Heart right ventricle (tissue), 16 donors: ENCODE results near the gene XRCC6. TPM values are rescaled to one million over a fixed set of nuclear protein-coding genes. Genes with fewer than 3 reads are reported as not detected.
"Not testable (repeated sequence)": the region's sequence is repeated elsewhere in the genome, so short reads cannot be mapped to it uniquely, and the experiment has no call there.

Experiments
- ATAC-seq, 8 donors: fragments of 200-7000 bp; cut with Tn5 transposase; one replicate each; pipeline ENCODE4 v1.9.1; 2020; ENCODE audit warnings: mild to moderate bottlenecking in 8 of 8, moderate library complexity in 8 of 8, moderate number of reproducible peaks in 1 of 8
- DNase-seq, 2 donors: peaks; one replicate each; pipeline ENCODE4 v3.0.0-alpha.2; 2020
- H3K27ac ChIP-seq, 10 donors: fragments of 200-600 bp; sonication (generic) in 2 of 10; one replicate each; pipeline versions ENCODE4 v1.5.0 to v1.8.0; 2020 to 2022; ENCODE audit warnings: mild to moderate bottlenecking in 3 of 10
- H3K27me3 ChIP-seq, 7 donors: fragments of 200-600 bp; one replicate each; pipeline ENCODE4 v1.8.0; 2021 to 2022; ENCODE audit warnings: mild to moderate bottlenecking in 2 of 7
- H3K36me3 ChIP-seq, 9 donors: fragments of 200-600 bp; sonication (generic) in 1 of 9; one replicate each; pipeline versions ENCODE4 v1.5.0 to v1.8.0; 2020 to 2022; ENCODE audit warnings: mild to moderate bottlenecking in 2 of 9
- H3K4me1 ChIP-seq, 9 donors: fragments of 200-600 bp; sonication (generic) in 1 of 9; one replicate each; pipeline versions ENCODE4 v1.5.0 to v1.8.0; 2020 to 2022; ENCODE audit warnings: mild to moderate bottlenecking in 4 of 9
- H3K4me3 ChIP-seq, 10 donors: fragments of 200-600 bp; sonication (generic) in 2 of 10; one replicate each; pipeline versions ENCODE4 v1.5.0 to v1.8.0; 2020 to 2022; ENCODE audit warnings: mild to moderate bottlenecking in 7 of 10, moderate library complexity in 2 of 10
- H3K9me3 ChIP-seq, 11 donors: fragments of 200-600 bp in 10 of 11; sonication (generic) in 2 of 11; one replicate each; pipeline versions ENCODE4 v1.5.0 to v1.8.0; 2013 to 2022; ENCODE audit warnings: mild to moderate bottlenecking in 2 of 11, control low read depth in 1 of 11, moderate library complexity in 1 of 11
- CTCF ChIP-seq, 9 donors: fragments of 200-600 bp; sonication (generic) in 2 of 9; IDR thresholded peaks; one replicate each; pipeline versions ENCODE4 v1.5.0 to v1.8.0; 2021 to 2022; ENCODE audit warnings: antibody characterized with exemption in 9 of 9, mild to moderate bottlenecking in 5 of 9, moderate library complexity in 1 of 9
- WGBS, 2 donors: extraction: QIAGEN DNeasy Blood & Tissue Kit; methylation state at CpG; one replicate each; pipeline ENCODE4 v1.1.7; 2013; ENCODE audit warnings: inconsistent platforms in 1 of 2; 5-methylcytosine and 5-hydroxymethylcytosine counted together
- intact Hi-C, 10 donors: fragments of 100-400 bp; cut with DNase I; formaldehyde crosslinking; loops; one replicate each; pipeline versions ENCODE4 v1.11.1 to v1.14.2; 2022
- polyA plus RNA-seq, 2 donors: library from polyadenylated mRNA; stranded (reverse); fragments of 200-250 nt; gene quantifications; one replicate each; pipeline ENCODE4 v1.2.3, GENCODE V29; 2013
- total RNA-seq, 10 donors: library from RNA; stranded (reverse); fragmentation: NEBNext Ultra II Directional in 3 of 10; extraction: Animal tissue kit (Norgen Biotek cat#: 25700) in 3 of 10; gene quantifications; one replicate each; pipeline versions ENCODE4 v1.2.1 to v1.2.4, GENCODE V29; 2021 to 2023
- donor health status: Arrhythmogenic right ventricular cardiomyopathy.
- donor health status: ischemic (EF 13 %, LVEDD 7.1; RV severe dilation, severe dysfunction).
- donor health status: healthy with polysubstance abuse.
- donor health status: DM: no; HTN: yes; CAD: no.
- donor health status: DM: no; HTN: no; CAD: no.
- donor health status: ischemic (EF 25% LVEDD 6.9; RV normal size, moderate dysfunction).
- donor health status: ischemic (EF 25% LVEDD 5.7; RV mildly dilated, moderate dysfunction).
- donor health status: healthy.
- donor health status: DM: yes; HTN: yes; CAD: no.
- donor health status: Ischemic cardiomyopathy.
- donor health status: ischemic (EF 35%, LVEDD 5.7; RV mildly dilated, moderate dysfunction).
- donor health status: nonischemic (EF 11% LVEDD 7.7; RV severe dilation, severe dysfunction).
- donor health status: DM: yes; HTN: yes; CAD: no.
- donor health status: PGD.
- donor health status: ischemic (EF 29% LVEDD 5.4; RV normal size, mild dysfunction).
- donor health status: nonischemic (EF 23%, LVEDD 6.1; RV moderate dilation, normal function).

The XRCC6 gene
- total and polyA plus RNA-seq, 12 donors = 103 to 192 (median 181) TPM

GRCh38 chr22:41664490-41664889 is 43.4 kb downstream of the XRCC6 start:
- no peak for ATAC-seq
- Histone ChIP-seq H3K4me3 (no peak overlapping the region), H3K9me3 (no peaks in the 10 kb centered on the region), H3K27ac (no peak overlapping the region), H3K4me1 (peaks cover 0 to 39% (median 15%) of the 10 kb centered on the region in 9 donors), H3K27me3 (no peaks in the 10 kb centered on the region), H3K36me3 (peaks cover 0 to 62% (median 45%) of the 10 kb centered on the region in 9 donors)
- intact Hi-C loops = no loop called here
- no peak for TF ChIP-seq CTCF (IDR thresholded peaks at IDR 0.05)
- DNase-seq = no peak

DNA sequence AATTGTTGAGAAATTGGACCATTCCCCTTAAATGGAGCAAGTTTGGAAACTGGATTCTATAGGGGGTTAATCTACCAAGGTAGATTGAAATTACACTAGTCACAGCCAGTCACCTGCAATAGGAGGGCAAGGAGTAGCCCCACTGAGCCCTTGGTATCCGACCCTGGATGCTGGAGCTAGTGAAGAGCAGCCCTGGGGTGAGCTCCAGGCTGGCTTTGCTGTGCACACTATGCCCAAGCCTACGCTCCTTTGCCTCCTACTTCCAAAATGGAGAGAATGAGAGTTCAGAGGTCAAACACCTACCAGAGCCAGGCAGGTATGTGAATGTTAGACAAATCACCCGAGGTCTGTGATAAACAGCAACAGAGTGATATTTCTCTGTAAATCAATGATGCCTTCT is 43.9 kb downstream of the XRCC6 start:
- H3K27ac ChIP-seq = peak overlapping the region in 1 of 10 donors; percentile 14
- intact Hi-C loops = no loop called here
- WGBS, 2 donors = 89 to 92% methylated on average over 3 of the region's 3 CpGs

GRCh38 chr22:41668971-41669911 is 48.1 kb downstream of the XRCC6 start:
- Histone ChIP-seq H3K27ac (no peak overlapping the region), H3K36me3 (peaks cover 0 to 35% (median 8%) of the 10 kb centered on the region in 9 donors), H3K4me1 (peaks cover 0 to 24% (median 5%) of the 10 kb centered on the region in 9 donors), H3K27me3 (no peaks in the 10 kb centered on the region), H3K9me3 (no peaks in the 10 kb centered on the region), H3K4me3 (no peak overlapping the region)
- WGBS, 2 donors = 79 to 84% methylated on average over 21 of the region's 21 CpGs
- no peak for ATAC-seq
- intact Hi-C loops = no loop called here
- TF ChIP-seq CTCF (IDR thresholded peaks at IDR 0.05) = no peak
- DNase-seq = no peak

More for the DNA sequence above, 43.9 kb downstream of the XRCC6 start:
- no peaks in the 10 kb centered on the region for H3K9me3 ChIP-seq
- no peak for ATAC-seq
- H3K36me3 ChIP-seq = peaks cover 0 to 57% (median 40%) of the 10 kb centered on the region in 9 donors
- peaks cover 0 to 34% (median 12%) of the 10 kb centered on the region in 9 donors for H3K4me1 ChIP-seq
- no peak for TF ChIP-seq CTCF (IDR thresholded peaks at IDR 0.05)
- no peak for DNase-seq
- H3K27me3 ChIP-seq = no peaks in the 10 kb centered on the region
- H3K4me3 ChIP-seq = no peak overlapping the region

DNA sequence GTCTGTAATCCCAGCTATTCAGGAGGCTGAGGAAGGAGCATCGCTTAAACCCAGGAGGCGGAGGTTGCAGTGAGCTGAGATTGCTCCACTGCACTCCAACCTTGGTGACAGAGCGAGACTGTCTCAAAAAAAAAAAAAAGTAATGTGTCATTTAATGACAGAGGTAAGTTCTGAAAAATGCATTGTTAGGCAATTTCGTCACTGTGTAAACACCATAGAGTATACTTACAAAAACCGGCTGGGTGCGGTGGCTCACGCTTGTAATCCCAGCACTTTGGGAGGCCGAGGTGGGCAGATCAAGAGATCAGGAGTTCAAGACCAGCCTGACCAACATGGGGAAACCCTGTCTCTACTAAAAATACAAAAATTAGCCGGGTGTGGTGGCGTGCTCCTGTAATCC is 51.0 kb downstream of the XRCC6 start:
- WGBS, 2 donors = 95 to 97% methylated on average over 10 of the region's 10 CpGs
- DNase-seq = not testable (repeated sequence)

More for the DNA sequence above, 51.0 kb downstream of the XRCC6 start:
- H3K27me3 ChIP-seq, intact Hi-C loops, H3K9me3 ChIP-seq, H3K27ac ChIP-seq, H3K4me3 ChIP-seq, ATAC-seq: not testable (repeated sequence)
- Histone ChIP-seq H3K36me3 (peaks cover 0 to 50% (median 10%) of the 10 kb centered on the region in 9 donors), H3K4me1 (peaks cover 0 to 37% (median 7%) of the 10 kb centered on the region in 9 donors)
